ENCODE data around the gene NF1.
"Not testable (repeated sequence)": the region's sequence is repeated elsewhere in the genome, so short reads cannot be mapped to it uniquely, and the experiment has no call there.

The NF1 gene

DNA sequence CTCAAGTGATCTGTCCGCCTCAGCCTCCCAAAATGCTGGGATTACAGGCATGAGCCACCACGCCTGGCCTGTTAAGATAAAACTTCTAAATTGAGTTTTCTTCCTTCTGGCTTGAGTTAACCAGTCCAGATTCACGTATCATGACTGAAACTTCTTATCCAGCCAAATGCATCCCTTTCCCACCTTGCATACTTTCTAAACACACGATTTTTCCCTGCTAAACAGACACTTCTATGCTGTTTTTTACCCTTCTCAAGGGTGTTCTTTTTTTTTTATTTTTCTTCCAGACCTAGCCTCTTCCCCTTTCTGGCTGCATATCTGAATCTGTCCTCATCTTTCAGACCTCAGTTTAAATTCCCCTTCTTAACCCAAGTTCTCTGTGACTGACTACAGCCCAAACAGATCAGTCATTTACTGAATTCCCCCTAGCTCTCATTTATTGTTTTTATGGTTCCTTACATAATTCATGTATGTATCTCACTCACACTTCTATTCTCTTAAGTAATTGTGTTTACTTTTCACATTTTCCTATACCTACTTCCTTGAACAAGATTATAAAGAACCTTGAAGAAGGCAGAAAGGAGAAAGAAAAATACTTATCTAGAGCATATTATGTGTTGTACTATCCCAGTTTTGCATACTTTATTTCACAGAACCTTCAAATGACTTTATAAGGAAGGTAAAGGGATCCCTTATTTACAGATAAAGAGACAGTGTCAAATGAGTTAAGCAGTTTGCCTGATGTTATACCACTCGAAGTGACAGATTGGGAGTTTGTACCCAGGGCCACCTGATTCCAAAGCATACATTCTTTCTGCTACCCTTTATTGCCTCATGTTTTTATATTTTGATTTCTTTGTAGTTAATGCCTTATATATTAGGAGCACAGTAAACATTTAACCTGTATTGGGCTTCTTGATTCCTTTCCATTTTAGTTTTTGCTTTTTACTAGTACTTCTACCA is 213.9 kb downstream of the NF1 start:
- no peak for DNase-seq

DNA sequence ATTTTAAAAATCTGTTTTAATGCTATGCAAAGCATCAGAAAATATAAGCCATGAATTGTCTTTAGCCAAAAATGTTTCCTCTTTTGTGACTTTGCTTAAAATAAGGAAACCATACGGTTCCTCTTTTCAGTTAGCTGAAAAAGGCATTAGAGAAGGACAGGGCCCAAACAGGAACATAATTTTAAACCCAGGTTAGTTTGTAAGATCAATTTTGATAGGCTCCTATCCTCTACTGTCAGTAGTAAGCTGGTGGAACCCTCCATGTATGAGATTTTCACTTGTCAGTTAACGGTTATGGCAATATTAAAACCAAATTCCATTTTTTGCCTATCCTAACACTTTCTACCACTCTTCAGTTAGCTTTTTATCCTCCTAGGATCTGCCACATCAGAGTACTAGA is 214.8 kb downstream of the NF1 start:
- DNase-seq = no peak

DNA sequence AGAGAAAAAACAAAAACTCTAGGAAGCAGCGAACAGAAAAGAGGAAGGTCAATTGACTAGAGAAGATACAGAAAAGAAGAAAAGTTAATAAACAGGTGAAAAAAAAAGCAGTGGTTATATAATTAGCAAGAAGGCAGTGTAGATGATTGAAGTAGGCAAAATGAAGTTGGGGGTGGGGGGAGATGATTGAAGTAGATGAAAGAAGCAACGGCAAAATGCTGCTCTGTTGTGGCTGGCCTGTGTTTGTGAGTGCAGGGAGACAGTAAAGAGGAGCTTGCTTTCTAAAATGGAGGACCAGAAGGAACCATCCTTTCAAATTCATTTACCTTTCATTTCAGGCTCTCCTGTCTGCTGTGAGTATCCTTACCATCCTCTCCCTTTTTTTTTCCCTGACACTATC is 215.5 kb downstream of the NF1 start:
- no peak for DNase-seq

DNA sequence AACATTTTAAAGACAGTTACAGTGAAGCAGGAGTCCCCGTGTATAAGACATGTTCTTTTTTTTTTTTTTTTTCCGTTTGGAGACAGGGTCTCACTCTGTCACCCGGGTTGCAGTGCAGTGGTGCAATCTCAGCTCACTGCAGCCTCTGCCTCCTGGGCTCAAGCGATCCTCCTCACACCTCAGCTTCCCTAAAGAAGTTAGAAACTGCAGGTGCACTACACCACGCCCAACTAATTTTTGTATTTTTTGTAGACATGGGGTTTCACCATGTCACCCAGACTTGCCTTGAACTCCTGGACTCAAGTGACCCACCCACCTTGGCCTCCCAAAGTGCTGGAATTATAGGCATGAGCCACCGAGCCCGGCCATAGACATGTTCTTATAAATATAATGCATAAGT is 216.1 kb downstream of the NF1 start:
- no peak for DNase-seq

DNA sequence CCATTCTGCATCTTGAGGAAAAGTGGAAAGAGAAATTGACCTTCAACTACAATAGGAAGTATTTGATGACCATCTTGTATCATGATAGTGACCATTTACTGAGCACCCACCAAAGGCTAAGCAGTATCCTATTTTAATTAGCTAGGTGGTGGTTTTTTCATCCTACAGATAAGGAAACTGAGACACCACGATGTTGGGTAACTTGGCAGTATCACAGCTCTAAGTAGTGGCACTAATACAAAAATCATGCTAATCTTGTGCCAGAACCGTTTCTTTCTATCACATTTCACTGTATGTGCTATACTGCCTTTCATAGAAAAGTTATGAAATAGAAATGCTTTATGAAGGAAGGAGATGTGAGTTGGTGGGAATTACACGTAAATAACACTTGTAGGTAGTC is 216.7 kb downstream of the NF1 start:
- DNase-seq = no peak

DNA sequence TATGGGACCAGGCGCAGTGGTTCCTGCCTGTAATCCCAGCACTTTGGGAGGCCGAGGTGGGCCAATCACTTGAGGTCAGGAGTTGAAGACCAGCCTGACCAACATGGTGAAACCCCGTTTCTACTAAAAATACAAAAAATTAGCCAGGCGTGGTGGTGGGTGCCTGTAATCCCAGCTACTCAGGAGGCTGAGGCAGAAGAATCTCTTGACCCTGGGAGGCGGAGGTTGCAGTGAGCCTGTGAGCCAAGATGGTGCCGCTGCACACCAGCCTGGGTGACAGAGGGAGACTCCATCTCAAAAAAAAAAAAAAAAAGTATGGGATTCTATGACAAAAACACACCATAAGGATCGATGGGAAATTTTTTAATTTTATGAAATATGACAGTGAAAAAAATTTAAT is 217.4 kb downstream of the NF1 start:
- not testable (repeated sequence) for DNase-seq

DNA sequence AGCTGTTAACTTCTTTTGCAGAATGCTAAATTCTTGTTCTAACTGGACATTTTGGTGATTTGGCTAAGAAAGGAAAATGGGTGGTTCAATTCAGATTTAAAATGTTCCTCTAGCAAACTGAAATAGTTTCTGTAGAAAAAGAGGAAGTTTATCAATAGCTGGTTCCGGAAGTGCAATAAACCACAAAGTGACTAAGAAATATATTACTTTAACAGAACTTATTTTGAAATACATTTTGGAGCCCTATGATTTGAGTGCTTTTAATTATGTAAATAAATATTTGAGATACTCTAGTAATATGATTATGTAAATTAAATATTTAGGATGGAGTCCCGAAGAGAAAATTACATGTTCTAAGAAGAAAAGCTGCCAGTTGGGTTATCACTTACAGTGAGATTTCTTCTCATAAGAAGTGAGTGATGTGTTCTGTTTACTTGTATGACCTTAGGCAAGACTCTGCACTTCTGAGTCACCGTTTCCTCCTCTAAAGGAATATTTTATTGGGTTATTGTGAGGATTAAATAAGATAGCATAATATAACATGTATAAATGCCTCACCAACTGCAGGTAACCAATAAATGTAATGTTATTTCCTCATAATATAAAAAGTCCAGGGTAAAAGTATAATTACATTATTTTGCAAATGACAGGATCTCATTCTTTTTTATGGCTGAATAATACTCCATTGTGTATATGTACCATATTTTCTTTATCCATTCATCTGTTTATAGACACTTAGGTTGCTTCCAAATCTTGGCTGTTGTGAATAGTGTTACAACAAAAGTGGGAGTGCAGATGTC is 219.4 kb downstream of the NF1 start, which contains the start of gene EVI2B:
Gene EVI2B, minus strand, starts transcription at position 73 of the 800 bp plus-strand sequence. CDS start 8,445 bp downstream, outside the sequence.
- DNase-seq = no peak

DNA sequence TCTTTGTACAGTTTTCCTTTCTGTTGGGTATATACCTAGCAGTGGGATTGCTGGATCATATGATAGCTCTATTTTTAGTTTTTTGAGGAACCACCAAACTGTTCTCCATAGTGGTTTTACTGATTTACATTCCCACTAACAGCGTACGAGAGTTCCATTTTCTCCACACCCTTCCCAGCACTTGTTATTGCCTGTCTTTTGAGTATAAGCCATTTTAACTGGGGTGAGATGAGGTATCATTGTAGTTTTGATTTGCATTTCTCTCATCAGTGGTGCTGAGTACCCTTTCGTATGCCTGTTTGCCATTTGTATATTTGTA is 220.0 kb downstream of the NF1 start:
- DNase-seq = no peak

DNA sequence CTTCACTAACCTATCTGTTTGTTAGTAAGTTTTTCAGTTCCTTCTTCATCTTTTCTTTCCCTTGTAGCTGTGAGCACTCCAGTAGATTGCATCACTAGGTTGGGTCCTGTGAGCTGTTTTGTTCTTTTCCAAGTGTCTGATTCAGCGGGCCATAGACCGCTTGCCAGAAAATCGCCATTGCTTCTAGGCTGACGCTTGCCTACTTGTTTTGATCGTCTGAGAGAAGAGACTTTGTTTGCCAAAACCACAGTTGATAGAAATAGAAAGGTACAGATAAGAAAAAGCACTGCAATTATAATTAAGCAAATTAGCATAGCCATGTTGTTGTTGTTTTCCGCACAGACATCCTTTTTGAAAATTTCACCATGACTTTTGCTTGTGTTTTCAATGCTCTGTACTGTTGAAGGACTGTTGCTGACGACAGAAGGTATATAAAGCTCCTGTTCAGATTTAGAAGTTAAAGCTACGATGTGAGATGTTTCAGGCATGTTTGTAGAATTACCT is 223.6 kb downstream of the NF1 start:
- no peak for DNase-seq

DNA sequence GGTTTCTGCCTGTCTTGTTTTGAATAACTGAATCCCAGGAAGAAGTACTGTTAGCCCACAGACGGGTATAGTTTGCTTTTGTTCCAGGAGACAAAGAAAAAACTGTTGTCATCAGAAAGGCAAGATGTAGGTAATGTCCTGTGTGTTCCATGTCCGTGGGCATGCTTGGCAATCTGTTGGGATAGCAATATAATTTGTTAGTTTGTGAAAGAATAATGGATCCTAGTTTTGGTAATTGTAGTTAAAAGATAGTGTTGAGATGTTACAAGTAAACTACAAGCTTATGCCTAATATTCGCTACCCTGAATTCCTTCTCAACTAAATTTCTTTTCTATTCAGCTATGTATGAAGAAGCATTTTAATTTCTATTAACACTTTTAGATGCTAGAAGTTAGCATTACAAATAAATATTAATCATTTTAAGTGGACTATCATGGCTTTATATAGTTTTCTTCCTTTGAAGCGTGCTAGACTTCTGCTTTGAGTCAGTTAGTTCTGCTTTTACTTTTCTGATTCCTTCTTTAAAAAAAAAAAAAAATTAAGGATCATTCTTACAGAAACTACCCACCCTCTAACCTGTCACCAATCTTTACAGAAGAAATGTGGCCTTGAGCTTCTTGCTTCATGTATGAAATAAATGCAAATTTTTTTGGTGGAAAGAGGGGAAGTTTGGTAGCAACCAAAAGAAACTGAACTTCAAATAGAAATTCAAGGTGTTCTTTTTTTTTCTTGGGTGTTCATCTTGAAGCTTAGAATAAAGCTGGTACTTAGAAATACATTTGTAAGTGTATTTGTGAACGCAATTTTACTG is 224.3 kb downstream of the NF1 start:
- no peak for DNase-seq

DNA sequence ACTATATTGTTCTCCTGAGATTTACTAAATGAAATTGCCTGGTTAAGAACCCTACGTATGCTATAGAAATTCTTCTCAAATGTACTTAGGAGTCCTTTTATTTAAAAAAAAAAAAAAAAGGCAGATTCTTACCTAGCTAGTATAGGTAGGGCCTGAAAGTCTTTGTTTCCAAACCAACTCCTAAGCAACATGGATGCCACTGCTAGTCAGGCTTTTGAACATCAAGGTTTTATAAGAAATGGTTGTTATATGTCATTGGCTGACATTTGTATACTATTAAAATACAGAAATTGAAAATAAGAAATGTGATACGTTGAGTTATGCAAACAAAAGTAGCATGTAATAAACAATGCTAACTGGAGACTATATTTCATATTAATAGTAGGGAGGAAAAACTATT is 225.5 kb downstream of the NF1 start:
- DNase-seq = no peak

DNA sequence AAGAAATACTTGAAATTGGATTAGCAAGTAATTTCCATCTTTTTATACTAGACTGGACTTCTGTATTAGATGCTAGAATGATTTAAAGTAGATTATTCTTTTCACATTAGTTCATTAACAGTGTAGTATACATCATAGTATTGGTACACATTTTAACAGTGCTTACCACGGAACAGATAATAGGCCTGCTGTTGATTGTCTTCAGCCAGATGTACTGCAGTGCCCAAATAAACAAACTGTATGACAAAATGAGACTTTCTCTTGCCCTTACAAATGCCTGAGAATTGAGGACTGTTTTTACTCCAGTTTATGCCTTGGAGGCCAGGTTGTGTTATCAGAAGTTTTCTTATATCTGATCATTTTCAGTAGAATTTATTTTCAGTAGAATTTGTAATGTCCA is 226.0 kb downstream of the NF1 start:
- DNase-seq = no peak

DNA sequence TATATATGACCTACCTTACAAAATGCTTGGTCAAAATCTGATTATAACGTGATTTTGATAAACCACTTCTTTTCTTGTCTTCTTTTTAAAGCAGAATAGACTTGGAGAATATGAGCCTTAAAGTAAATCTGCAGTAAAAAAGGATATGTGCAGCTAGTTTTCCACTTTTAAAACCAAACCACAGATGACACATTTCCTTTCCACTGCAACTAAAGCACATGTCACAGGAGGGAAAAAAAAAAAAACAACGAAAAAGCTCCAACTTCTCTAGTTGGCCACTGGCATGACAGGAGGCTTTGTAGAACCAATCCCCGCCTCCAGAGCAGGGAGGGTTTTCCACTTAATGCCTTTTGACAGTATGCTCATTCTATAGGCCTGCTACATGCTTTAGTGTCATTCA is 226.7 kb downstream of the NF1 start, which contains the start of gene EVI2A:
Gene EVI2A, minus strand, starts transcription at position 142 of the 400 bp plus-strand sequence. CDS start 2,609 bp downstream, outside the sequence.
- DNase-seq = peak; percentile 83

DNA sequence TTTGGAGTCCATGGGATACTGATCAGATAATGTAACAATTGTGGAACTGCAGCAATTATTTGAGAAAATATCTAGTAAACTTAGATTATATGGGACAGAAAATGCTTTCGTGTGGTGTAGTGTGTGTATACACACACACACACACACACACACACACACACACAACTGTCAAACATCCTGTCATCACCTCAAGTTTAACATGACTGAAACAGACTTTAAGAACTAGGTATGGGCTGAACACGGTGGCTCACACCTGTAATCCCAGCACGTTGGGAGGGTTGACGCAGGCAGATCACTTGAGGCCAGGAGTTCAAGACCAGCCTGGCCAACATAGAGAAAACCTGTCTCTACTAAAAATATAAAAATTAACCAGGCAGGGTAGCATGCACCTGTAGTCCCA is 227.2 kb downstream of the NF1 start:
- no peak for DNase-seq

DNA sequence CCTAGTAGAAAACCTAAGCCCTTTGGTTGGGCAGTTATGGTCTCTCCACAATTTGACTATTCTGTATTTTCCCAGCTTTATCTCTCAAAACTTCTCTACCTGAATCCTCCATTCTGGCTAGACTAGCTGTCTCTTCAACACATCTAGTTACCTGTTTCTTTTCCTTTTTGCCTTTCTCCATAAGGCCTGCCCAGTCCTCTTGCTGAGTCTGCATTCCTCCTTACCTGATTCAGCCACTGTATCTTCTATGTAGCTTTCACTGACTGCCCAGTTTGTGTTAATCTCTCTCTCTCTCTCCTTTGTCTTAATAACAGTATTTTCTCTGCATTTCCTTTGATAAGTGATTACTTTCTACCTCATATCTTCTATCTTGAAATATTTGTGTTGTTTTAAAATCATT is 228.8 kb downstream of the NF1 start:
- no peak for DNase-seq

DNA sequence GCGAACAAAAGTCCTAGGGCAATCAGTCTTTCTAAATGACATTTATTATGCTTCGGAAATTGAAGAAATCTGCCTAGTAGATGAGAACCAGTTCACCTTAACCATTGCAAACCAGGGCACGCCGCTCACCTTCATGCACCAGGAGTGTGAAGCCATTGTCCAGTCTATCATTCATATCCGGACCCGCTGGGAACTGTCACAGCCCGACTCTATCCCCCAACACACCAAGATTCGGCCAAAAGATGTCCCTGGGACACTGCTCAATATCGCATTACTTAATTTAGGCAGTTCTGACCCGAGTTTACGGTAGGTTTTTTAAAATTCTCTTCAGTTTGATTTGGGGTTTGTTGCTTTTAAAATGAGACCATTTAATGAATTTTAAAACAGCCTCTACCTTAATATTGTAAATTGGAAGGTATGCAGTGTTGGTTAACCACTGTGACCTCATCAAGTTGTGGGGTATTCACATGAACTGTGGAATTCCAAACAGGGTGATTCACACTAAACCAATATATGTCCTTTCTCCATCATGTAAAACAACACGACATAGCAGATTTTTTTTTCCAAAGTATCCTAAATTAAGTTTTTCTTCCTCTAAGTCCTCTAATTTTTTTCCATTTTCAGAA is 232.9 kb downstream of the NF1 start:
- peak; percentile 93 for DNase-seq

DNA sequence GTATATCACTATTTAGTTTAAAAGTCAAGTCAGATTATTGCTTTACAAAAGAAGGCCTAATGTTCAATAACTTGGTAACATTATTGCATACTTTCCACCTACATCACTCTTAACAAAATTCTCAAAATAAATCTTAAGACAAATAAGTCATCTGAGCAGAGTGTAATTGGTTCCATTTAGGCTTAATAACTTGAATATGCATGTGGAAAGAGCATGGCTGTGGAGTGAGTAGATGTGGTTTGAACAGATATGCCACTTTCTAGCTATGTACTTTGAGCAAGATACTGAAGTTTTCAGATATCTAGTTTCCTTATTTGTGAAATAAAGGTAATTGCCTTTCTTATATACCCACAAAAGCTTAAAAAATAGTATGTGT is 233.4 kb downstream of the NF1 start:
- DNase-seq = peak; percentile 70

DNA sequence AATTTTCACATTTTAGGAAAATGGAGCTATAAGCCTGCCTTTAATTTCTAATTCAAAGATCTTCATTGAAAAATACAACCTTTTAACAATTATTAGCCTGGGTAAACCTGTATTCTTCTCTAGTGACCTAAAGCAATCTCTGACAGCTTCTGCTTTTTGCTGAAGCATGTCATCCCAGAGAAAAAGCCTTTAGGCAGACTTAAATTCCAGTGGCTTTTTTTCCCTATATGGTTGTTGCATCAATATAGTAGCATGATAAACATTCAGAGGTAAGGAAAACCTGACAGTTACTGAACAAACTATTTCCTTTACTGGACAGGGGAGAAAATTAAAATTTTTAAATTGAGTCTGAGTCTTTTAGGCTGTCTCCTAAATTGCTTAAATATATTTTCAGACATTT is 234.4 kb downstream of the NF1 start:
- DNase-seq = peak; percentile 55

DNA sequence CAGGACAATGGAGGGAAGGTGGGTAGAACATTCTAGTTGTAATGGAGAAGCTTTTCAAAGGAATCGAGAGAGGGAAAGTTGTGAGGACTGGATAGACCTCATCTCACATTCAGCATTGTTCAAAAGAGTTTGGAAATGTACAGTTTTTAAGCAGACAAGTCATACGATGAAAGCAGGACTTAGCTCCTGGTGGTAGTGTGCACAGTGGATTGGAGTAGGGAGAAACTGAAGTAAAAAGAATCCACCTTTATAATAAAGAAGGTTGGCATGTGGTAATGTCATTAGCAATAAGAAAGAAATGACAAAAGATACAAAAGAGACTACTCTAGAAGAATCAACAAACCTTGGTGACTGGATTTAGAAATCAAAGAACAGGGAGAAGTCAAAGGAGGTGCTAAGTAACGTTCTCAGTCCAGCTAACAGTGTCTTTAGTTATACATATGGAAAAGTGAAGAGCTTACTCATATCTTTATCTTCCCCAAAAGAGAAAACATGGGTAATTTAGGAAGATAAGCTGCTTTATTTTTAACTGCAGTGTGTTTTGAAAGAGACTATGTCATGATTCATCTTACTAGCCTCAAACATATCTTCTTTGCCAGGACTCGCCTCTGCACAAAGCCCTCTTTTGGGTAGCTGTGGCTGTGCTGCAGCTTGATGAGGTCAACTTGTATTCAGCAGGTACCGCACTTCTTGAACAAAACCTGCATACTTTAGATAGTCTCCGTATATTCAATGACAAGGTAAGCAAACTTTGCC is 245.3 kb downstream of the NF1 start:
- DNase-seq = peak; percentile 58

DNA sequence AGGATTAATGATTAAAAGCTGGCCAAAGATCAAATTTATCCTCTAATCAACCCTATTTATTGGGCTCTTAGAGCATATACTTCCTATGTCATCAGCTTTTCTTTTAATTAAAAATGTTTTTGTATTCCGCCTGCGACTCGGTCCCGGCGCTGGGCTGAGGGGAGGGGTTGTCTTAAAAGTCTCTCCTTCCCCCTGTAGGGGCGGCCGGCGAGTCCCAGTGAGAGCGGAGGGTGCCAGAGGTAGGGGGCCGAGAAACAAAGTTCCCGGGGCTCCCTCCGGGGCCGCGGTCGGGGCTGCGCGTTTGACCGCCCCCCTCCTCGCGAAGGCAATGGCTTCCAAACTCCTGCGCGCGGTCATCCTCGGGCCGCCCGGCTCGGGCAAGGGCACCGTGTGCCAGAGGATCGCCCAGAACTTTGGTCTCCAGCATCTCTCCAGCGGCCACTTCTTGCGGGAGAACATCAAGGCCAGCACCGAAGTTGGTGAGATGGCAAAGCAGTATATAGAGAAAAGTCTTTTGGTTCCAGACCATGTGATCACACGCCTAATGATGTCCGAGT is 250.5 kb downstream of the NF1 start:
- DNase-seq = not testable (repeated sequence)

DNA sequence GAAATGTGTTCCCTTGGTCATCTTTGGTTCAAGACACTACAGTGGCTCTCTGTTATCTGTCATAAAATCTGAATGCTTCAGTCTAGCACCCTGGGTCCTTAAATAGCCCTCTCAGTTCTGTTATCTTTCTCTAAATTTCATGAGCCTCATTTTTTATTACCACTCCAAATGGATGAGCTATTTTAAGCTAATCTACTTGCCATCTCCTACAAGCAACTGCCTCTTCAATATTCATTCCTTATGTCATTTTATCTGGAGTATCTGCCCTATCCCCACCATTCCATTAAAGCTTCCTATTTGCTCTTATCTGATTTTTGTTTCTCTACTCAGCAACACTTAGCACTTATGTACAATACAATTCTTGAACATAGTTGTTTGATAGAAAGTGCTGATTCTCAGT is 254.7 kb downstream of the NF1 start:
- no peak for DNase-seq
